BE2C (cell line): ENCODE data around the gene NMRAL1.

Source experiments
- DNase-seq: peaks from one replicate; pipeline ENCODE4 v3.0.0-alpha.2; 2020
- H3K27me3 ChIP-seq: fragments of 250-450 bp; sonication (Bioruptor Pico); 2 replicates; pipeline ENCODE4 v1.5.1; 2020; ENCODE audit warnings: mild to moderate bottlenecking
- H3K36me3 ChIP-seq: fragments of 250-450 bp; sonication (Bioruptor Pico); 2 replicates; pipeline ENCODE4 v1.5.1; 2020; ENCODE audit warnings: mild to moderate bottlenecking
- H3K4me1 ChIP-seq: fragments of 250-450 bp; sonication (Bioruptor Pico); 2 replicates; pipeline ENCODE4 v1.5.1; 2020
- H3K4me3 ChIP-seq: 2 replicates; pipeline ENCODE4 v1.5.1; 2011; ENCODE audit warnings: low read depth, low read length
- H3K9me3 ChIP-seq: fragments of 250-450 bp; sonication (Bioruptor Pico); 2 replicates; pipeline ENCODE4 v1.5.1; 2020
- CTCF ChIP-seq: IDR thresholded peaks from 2 replicates; pipeline ENCODE4 v1.5.1; 2012; ENCODE audit warnings: mild to moderate bottlenecking, low read depth, low read length

The NMRAL1 gene

GRCh38 chr16:4455081-4455480, 19.3 kb downstream of the NMRAL1 start:
- H3K36me3 ChIP-seq: peaks cover 80% of the 10 kb centered on the region
- no peak for DNase-seq
- no peaks in the 10 kb centered on the region for H3K4me1 ChIP-seq
- no peak overlapping the region for H3K4me3 ChIP-seq
- no peaks in the 10 kb centered on the region for H3K9me3 ChIP-seq
- no peak for TF ChIP-seq CTCF
- H3K27me3 ChIP-seq: no peaks in the 10 kb centered on the region

DNA sequence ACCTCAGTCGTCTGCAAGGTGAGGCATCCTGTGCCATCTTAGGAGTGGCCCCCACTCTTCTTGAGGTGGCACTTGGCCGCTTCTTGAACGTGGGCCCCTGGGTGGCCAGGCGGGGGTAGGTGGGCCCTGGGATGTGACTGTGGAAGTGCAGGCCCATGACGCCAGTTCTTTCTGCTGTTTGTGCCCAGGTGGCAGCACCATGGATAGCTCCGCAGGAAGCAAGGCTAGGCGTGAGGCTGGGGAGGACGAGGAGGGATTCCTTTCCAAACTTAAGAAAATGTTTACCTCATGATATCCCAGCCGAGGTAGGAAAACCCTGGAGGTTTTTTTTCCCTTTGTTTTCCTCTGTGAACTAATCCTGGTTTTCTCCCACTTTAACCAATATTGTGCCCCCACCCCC, 19.8 kb downstream of the NMRAL1 start:
- Histone ChIP-seq H3K36me3 (peaks cover 80% of the 10 kb centered on the region), H3K4me1 (no peaks in the 10 kb centered on the region)
- no peak for TF ChIP-seq CTCF

DNA sequence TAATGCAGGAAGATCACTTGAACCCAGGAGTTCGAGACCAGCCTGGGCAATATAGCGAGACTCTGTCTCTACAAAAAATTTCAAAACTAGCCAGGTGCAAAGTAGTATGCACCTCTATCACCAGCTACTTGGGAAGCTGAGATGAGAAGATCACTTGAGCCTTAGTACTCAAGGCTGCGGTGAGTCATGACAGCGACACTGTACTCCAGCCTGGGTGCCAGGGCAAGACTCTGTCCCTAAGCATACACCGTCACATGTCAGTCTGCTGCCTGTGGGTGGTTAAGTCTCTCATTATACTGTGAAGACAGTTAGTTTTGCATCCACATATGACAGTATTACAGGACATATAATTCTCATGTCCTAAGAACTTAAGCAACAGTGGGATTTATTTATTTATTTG, 21.8 kb downstream of the NMRAL1 start:
- Histone ChIP-seq H3K27me3 (no peaks in the 10 kb centered on the region), H3K9me3 (no peaks in the 10 kb centered on the region), H3K4me3 (no peak overlapping the region), H3K36me3 (peaks cover 82% of the 10 kb centered on the region), H3K4me1 (no peaks in the 10 kb centered on the region)
- no peak for TF ChIP-seq CTCF
- DNase-seq: no peak

More for the DNA sequence above, 19.8 kb downstream of the NMRAL1 start:
- DNase-seq: no peak
- no peaks in the 10 kb centered on the region for H3K9me3 ChIP-seq
- H3K4me3 ChIP-seq: no peak overlapping the region
- no peaks in the 10 kb centered on the region for H3K27me3 ChIP-seq

DNA sequence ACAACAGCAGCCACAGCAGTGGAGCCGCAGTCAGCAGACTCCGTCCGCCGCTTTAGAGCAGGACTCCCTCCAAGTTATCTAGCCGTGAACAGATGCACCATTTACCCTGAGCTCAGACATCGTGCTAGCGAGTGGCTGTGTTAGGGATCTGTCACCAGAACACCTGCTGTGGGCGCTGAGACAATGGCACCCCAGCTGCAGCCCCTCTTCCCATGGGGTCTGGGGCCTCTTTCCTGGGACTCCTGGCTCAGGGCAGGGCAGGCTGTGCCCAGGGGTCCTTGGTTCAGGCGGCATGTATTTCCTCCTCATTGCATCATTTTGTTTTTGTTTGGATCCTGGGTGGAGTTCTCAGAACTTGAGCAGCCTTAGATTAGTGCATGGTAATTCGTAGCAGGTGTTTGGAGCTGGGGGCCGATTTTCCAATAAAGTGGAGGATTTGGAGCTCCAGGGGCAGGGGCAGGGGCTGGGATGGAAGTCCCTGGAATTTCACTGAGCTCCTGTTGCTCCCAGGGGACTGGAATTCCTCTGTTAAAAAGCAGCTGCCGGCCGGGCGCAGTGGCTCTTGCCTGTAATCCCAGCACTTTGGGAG, 23.4 kb downstream of the NMRAL1 start:
- no peak for DNase-seq
- TF ChIP-seq CTCF: no peak
- peaks cover 80% of the 10 kb centered on the region for H3K36me3 ChIP-seq

GRCh38 chr16:4450430-4450829, 24.0 kb downstream of the NMRAL1 start:
- Histone ChIP-seq H3K36me3 (peaks cover 77% of the 10 kb centered on the region), H3K4me1 (no peaks in the 10 kb centered on the region), H3K4me3 (no peak overlapping the region), H3K27me3 (no peaks in the 10 kb centered on the region), H3K9me3 (no peaks in the 10 kb centered on the region)
- TF ChIP-seq CTCF: no peak
- DNase-seq: no peak

More for the DNA sequence above, 23.4 kb downstream of the NMRAL1 start:
- Histone ChIP-seq H3K27me3 (no peaks in the 10 kb centered on the region), H3K4me3 (no peak overlapping the region), H3K4me1 (no peaks in the 10 kb centered on the region), H3K9me3 (no peaks in the 10 kb centered on the region)

- Histone ChIP-seq H3K36me3 (peaks cover 86% of the 10 kb centered on the region), H3K4me1 (no peaks in the 10 kb centered on the region)
- no peak for TF ChIP-seq CTCF
Observed at GRCh38 chr16:4443986-4444385, 30.4 kb downstream of the NMRAL1 start.

More at GRCh38 chr16:4443986-4444385, 30.4 kb downstream of the NMRAL1 start:
- H3K9me3 ChIP-seq: no peaks in the 10 kb centered on the region
- H3K4me3 ChIP-seq: no peak overlapping the region
- no peak for DNase-seq
- H3K27me3 ChIP-seq: no peaks in the 10 kb centered on the region
